ENCODE measurements around the gene DSCAM.
"Not testable (repeated sequence)": the region's sequence is repeated elsewhere in the genome, so short reads cannot be mapped to it uniquely, and the experiment has no call there.

DSCAM gene

DNA sequence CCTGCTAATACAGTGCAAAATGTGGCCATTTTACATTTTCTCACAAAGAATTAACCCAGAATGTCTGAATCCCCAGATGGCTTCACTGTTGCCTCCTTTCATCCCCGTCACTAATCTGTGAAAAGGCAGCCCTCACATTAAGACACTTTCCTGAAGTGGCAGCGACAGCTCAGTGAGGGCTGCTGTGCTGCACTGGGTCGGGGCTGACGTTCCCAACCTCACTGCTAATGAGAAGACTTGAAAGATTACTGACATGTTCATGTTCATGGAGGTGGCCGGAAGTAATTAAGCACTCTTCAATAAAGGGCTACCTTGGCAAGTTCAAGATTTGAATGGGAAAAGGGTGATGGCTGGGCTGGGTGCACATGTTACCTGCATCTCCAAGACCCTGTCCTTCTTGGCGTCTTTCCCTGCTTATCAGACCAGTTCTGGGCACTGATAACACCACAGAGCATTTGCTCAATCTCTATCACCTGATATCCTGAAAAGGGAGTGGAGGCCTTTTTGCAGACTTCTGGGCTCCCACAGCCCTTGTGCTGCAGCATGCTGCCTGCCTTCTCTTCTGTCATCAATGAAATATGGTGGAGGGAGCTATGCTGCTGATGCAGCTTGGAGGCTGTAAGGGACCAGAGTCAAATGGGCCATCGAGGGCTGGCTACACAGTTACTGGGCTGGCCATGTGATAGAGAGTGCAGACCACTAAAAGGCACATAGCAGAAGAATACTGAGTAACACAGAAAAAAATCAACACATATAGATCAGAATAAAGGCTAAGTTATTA lies 596.3 kb downstream of the DSCAM start:
- no peak for DNase-seq (ENCODE audit: low read depth, low spot score)

DNA sequence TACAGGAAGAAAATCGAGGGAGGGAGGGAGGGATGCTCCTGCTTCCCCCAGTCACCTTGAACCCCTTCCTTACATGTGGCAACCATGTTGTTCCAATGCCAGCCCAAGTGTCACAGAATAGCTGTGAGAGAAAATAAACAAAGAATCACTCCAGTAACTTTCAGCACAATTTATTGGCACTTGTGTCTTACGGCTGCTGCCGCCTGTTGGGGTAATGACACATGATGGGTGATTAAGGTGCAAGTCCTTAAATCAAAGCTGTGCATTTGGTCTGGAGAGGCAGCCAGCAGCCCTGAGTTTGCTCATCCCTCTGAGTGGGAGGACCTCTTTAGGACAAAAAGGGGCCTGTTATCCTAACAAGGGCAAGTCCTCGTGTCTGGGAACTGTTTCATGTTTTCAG lies 602.0 kb downstream of the DSCAM start:
- no peak for DNase-seq (ENCODE audit: low read depth, low spot score)

DNA sequence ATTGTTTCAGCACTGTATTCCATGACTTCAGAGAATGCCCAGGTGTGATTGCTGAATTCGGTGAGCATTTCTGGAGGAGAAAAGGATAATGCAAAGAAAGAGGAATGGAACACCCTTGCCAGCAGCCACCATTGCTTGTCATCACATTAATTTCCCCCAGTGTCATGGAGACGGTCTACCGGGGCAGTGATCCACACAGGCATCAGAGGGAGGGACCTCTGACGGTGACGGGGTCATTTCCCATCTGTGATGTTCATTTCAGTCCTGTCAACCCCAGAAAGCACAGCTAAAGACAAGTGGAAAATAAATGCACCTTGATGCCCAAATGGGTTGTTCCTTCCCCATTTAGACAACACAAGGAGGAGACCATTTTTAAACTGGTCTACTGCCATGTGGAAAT lies 603.3 kb downstream of the DSCAM start:
- no peak for DNase-seq (ENCODE audit: low read depth, low spot score)

- DNase-seq (ENCODE audit: low read depth, low spot score) = no peak
These were observed 604.2 kb downstream of the DSCAM start for GRCh38 chr21:40242586-40243265.

GRCh38 chr21:40235528-40235927 lies 611.4 kb downstream of the DSCAM start:
- no peak for DNase-seq (ENCODE audit: low read depth, low spot score)

- no peak for DNase-seq (ENCODE audit: low read depth, low spot score)
These were observed 615.0 kb downstream of the DSCAM start for GRCh38 chr21:40231979-40232378.

GRCh38 chr21:40227096-40227495 lies 619.9 kb downstream of the DSCAM start:
- DNase-seq (ENCODE audit: low read depth, low spot score) = no peak

DNA sequence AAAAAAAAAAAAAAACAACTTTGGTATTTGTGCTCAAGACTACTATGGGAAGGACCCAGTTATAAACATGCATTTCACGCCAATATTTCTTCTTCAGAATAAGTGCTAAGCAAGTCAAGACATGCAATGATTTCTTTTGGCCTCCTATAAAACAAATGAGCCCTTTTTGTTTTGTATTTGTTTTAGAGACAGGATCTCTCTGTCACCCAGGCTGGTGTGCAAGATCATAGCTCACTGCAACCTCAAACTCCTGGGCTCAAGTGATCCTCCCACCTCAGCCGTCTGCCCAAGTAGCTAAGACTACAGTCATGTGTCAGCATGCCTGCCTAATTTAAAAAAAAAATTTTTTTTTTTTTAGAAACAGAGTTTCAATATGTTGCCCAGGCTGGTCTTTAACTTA lies 631.0 kb downstream of the DSCAM start:
- no peak for DNase-seq (ENCODE audit: low read depth, low spot score)

DNA sequence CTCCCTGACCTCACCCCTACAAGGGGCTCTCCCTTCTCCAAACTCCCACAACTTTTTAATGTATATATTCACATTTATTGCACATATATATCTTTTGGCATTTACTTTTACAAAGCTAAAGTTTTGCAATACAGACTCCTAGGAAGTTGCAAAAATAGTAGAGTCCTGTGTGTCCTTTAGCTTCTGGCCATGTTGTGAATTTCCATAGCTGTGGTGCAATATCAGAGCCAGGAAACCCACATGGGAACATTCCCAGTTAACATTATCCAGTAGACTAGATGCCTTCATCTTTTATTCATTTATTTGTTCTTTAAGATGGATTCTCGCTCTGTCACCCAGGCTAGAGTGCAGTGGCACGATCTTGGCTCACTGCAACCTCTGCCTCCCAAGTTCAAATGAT lies 636.7 kb downstream of the DSCAM start:
- DNase-seq (ENCODE audit: low read depth, low spot score) = no peak

DNA sequence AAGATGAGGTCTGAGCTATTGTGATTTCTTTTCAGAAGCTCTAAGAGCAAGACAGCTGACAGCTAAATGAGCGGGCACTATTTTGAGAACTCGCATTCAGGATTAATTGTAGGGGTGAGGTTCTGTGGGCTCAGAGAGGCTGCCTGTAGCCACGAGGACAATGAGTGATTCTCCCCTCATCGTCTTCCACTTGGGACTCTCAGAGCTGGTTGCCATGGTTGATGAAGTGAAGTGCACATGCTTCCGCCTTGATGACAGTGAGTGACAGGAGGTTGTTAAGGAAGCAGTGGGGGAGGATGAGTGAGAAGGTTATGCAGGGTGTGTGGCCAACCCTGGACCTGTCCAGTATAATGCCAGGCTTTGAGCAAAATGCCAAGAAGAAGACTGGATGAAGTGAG lies 638.0 kb downstream of the DSCAM start:
- no peak for DNase-seq (ENCODE audit: low read depth, low spot score)

DNA sequence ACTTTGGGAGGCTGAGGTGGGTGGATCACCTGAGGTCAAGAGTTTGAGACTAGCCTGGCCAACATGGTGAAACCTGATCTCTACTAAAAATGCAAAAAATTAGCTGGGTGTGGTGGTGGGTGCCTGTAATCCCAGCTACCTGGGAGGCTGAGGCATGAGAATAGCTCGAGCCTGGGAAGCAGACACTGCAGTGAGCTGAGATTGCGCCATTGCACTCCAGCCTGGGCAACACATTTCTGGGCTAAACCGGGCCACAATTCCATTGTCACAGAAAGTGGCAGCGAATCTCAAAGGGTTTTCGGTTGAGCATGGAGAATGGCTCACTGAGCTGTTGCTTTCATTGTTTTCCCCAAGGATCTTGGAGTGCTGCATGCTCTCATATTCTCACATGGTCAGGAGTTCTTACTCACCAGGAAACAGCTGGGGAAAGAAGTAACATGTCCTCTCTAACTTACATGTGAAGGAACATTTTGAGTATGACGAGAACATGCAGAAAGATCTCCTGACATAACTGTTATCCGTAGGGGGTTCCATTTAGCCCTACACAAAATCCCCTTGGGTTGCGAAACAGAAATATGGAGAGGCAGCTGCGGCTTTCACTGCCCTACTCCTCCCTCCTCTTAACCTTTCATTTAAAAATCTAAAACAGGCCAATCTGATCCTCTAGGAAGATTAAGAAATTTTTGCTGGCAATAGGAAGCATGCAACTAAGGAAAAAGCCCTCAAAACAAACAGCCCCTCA lies 638.6 kb downstream of the DSCAM start:
- no peak for DNase-seq (ENCODE audit: low read depth, low spot score)

- no peak for DNase-seq (ENCODE audit: low read depth, low spot score)
These were observed 646.0 kb downstream of the DSCAM start for GRCh38 chr21:40200946-40201345.

DNA sequence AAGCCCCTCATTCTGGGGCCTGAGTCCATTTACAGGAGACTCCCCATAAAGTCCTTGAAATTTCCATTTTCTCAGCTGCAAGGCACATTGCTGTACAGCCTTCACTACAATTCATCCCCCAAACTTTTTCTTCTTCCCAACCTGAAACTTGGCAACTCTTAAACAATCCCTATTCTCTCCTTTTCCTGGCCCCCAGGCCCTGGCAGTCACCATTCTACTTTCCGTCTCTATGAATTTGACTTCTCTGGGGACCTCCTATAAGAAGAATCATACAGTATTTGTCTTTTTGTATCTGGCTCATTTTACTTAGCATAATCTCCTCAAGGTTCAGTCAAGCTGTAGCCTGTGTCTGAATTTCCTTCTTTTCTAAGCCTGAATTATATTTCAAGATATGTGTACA lies 646.8 kb downstream of the DSCAM start:
- no peak for DNase-seq (ENCODE audit: low read depth, low spot score)

DNA sequence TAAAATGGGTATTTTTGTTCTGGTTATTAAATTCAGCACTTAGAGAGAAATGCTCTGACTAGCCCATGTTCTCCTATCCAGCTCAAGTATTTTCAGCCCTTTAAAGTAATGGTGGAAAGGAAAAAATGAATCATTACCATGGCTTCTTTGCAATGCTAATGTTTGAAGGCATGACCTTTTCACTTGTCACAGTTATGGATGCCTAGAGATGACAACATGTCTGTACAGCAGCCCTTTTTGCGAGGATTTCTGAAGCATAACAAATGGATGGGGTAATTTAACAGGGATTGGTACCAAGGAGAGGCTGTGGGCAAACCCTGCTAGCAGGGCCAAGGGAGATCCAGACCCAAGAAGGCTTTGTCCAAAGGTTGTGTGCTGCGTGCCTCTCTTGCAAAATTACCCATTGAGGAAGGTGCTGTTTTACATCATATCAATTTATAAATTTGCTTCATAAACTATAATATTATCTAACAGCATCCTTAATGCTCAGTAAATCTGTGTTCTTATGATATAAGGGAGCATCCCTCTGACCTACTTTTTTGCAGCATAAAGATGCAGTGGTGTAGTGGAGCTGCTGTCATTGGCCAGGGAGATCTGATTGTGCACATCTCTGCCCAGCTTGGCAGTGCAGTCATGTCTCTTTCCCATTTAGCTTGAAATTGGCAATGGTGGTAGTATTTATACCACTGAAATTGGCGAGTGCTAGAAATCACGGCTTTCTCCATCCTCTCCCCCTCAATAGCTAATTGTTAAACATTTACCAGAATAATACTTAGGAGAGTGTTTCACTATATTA lies 652.6 kb downstream of the DSCAM start:
- DNase-seq (ENCODE audit: low read depth, low spot score) = no peak

DNA sequence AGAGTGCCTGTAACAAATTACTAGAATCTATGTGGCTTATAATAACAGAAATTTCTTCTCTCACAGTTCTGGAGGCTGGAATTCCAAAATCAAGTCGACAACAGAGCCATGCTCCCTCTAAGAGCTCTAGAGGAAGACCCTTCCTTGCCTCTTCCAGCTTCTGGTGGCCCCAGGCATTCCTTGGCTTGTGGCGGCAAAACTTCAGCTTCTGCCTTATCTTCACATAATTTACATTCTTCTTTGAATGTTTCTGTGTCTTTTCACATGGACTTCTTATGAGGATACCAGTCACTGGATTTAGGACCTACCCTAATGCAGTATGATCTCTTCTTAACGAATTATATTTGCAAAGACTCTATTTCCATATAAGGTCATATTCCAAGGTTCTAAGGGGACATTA lies 655.3 kb downstream of the DSCAM start:
- no peak for DNase-seq (ENCODE audit: low read depth, low spot score)

DNA sequence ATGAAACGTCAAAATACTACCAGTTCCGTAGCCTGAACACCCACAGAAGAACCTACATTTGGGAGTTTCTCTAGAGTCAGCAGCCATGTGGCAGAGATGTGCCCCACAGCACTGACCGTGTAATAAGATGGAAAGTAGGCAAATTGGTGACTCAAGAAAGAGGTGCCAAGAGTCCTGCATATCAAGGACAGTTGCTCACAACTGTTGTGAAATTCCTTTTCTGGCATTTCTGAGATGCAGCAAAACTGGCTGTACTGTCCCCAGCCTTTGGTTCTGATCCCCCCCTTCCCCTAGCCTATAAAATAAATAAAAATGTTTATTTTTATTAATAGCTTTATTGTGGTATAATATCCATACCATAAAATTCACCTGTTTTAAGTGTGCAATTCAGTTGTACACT lies 655.8 kb downstream of the DSCAM start:
- no peak for DNase-seq (ENCODE audit: low read depth, low spot score)

DNA sequence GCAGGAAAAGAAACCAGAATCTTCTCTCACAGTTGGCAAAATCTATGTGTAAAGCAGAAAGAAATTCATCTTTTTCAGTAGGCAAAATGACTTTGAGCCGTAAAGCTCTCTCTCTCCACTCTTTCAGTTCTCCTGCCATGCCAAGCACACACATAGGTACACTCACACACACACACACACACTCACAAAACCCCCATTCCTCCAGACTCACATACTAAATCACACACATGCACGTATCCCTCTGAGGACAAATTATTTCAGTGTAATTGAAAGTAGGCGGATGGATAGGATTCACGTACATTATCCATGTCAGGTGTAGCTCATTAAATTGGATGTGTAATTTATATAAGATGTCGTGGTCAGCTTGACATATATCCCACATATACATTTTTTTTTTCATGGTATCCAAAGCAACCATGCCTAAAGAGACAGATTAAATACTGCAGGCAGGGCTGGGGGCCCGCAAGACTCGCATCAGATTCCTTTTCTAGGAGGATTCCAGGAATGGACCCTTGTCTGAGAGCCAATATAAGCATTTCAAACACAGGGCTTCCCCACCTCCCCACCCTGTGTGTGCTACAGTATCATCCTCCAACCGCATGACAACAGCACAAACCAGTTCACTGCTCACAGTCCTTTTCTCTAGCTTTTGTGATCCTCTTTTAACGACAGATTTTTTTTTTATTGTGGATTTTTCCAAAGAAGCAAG lies 658.9 kb downstream of the DSCAM start:
- no peak for DNase-seq (ENCODE audit: low read depth, low spot score)

DNA sequence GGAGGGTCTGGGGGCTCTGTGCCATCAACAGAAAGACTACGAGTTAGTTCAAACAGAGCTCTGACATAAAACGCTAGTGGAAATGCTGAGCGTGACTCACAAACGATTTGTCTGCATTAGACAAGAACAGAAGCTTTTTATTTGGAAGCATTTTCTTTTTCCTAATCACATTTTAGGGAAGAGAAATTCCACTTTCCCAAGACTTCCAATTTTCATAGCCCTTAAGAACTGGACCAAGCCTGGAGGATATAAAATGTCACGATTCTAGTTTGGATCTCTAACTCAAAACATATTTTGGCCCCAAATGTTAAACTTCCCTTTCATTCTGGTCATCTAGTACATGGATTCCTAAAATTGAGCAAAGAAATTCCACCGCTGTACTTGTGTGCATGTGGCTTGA lies 659.7 kb downstream of the DSCAM start:
- DNase-seq (ENCODE audit: low read depth, low spot score) = no peak

DNA sequence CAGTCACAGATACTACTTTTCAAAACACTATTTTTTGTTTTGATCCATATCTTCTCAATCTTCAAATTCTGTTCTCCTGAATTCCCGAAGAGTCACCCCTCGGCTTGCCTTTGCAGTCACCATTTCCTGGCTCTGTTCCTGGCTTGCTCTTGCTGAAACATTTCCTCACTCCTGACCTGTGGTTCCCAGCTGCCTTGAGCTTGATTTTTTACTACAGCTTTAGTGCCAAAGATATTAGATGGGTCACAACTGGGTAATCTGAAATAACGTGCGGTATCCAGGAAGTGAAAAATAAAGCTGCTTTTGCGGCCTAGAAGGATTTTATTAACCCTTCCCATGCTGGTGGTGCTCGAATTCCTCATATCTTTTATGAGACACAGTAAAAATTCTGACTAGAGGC lies 660.9 kb downstream of the DSCAM start:
- no peak for DNase-seq (ENCODE audit: low read depth, low spot score)

DNA sequence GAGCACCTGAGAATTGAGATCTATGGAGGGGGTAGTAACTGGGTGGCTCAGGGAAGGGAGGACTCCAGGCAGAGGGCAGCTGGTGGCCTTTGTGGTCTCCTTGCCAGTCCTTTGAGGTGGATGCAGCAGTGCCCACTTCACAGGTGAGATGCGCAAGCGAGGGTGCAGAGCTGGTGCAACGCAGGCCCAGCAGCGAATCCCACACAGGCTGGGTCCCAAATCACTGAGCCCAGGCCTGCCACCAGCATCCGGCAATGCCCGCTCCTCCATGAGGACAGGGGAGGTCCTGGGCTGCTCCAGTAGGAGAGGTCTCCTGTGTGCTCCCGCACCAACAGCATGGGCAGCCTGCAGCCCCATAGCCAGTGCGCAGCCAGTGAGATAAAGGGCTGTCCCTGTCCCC lies 661.8 kb downstream of the DSCAM start:
- DNase-seq (ENCODE audit: low read depth, low spot score) = no peak

DNA sequence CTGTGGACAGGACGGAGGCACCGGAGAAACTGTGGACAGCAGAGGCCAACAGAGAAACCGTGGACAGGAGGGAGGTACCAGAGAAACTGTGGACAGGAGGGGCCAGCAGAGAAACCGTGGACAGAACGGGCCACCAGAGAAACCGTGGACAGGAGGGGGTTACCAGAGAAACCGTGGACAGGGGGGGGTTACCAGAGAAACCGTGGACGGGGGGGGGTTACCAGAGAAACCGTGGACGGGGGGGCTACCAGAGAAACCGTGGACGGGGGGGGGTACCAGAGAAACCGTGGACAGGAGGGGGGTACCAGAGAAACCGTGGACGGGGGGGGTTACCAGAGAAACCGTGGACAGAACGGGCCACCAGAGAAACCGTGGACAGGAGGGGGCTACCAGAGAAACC lies 664.5 kb downstream of the DSCAM start:
- DNase-seq (ENCODE audit: low read depth, low spot score) = not testable (repeated sequence)

Measured in brain pericyte (primary cell).